ENCODE measurements around the gene MOV10L1.
"Not testable (repeated sequence)": the region's sequence is repeated elsewhere in the genome, so short reads cannot be mapped to it uniquely, and the experiment has no call there.

The MOV10L1 gene

GRCh38 chr22:50157709-50158375 lies 68.0 kb downstream of the MOV10L1 start:
- no peak for DNase-seq (ENCODE audit: low read depth in 2 of 2)

- no peak for DNase-seq (ENCODE audit: low read depth in 2 of 2)
Observed at GRCh38 chr22:50160947-50161346, 71.1 kb downstream of the MOV10L1 start.

GRCh38 chr22:50161508-50162390 lies 71.9 kb downstream of the MOV10L1 start:
- DNase-seq (ENCODE audit: low read depth in 2 of 2), result no peak

- no peak for DNase-seq (ENCODE audit: low read depth in 2 of 2)
Observed at GRCh38 chr22:50162391-50162956, 72.7 kb downstream of the MOV10L1 start.

GRCh38 chr22:50165436-50166123 lies 75.8 kb downstream of the MOV10L1 start:
- no peak for DNase-seq (ENCODE audit: low read depth in 2 of 2)

GRCh38 chr22:50167689-50168489 lies 78.1 kb downstream of the MOV10L1 start:
- no peak for DNase-seq (ENCODE audit: low read depth in 2 of 2)

- not testable (repeated sequence) for DNase-seq (ENCODE audit: low read depth in 2 of 2)
Observed at GRCh38 chr22:50168490-50169180, 78.8 kb downstream of the MOV10L1 start.

GRCh38 chr22:50169181-50169759 lies 79.5 kb downstream of the MOV10L1 start:
- DNase-seq (ENCODE audit: low read depth in 2 of 2), result no peak

- DNase-seq (ENCODE audit: low read depth in 2 of 2), result no peak
Observed at GRCh38 chr22:50169774-50170341, 80.1 kb downstream of the MOV10L1 start.

GRCh38 chr22:50170453-50171318 lies 80.9 kb downstream of the MOV10L1 start, which contains the start of gene PANX2:
TSS of gene PANX2 (plus strand) at chr22:50170731. CDS start at chr22:50170731, 0 bp downstream.
- DNase-seq (ENCODE audit: low read depth in 2 of 2), result no peak

GRCh38 chr22:50171319-50171964 lies 81.6 kb downstream of the MOV10L1 start:
- DNase-seq (ENCODE audit: low read depth in 2 of 2), result no peak

GRCh38 chr22:50171965-50172421 lies 82.2 kb downstream of the MOV10L1 start:
- no peak for DNase-seq (ENCODE audit: low read depth in 2 of 2)

GRCh38 chr22:50173311-50173982 lies 83.6 kb downstream of the MOV10L1 start:
- DNase-seq (ENCODE audit: low read depth in 2 of 2), result no peak

GRCh38 chr22:50173983-50174355 lies 84.2 kb downstream of the MOV10L1 start:
- DNase-seq (ENCODE audit: low read depth in 2 of 2), result no peak

- no peak for DNase-seq (ENCODE audit: low read depth in 2 of 2)
Observed at GRCh38 chr22:50174382-50175190, 84.8 kb downstream of the MOV10L1 start.

GRCh38 chr22:50175191-50175461 lies 85.3 kb downstream of the MOV10L1 start:
- DNase-seq (ENCODE audit: low read depth in 2 of 2), result no peak

All from activated CD8-positive, alpha-beta memory T cell treated with anti-CD3 and anti-CD28 coated beads for 4 hours (primary cell).